ENCODE measurements around the gene IGSF9.

- TF ChIP-seq FOXK2 (IDR thresholded peaks at IDR 0.05) (no peak), HDGF (IDR thresholded peaks at IDR 0.05; ENCODE audit: borderline replicate concordance) (no peak), BHLHE40 (IDR thresholded peaks at IDR 0.05; ENCODE audit: borderline replicate concordance) (no peak), SUZ12 (IDR thresholded peaks at IDR 0.05) (no peak), ELF4 (IDR thresholded peaks at IDR 0.05) (no peak), FOXM1 (IDR thresholded peaks at IDR 0.05; ENCODE audit: borderline replicate concordance) (no peak), ARNT (IDR thresholded peaks at IDR 0.05) (no peak), L3MBTL2 (conservative IDR thresholded peaks at IDR 0.05) (no peak), PKNOX1 (IDR thresholded peaks at IDR 0.05) (no peak)
Measured at GRCh38 chr1:159939678-159940002, 5.8 kb downstream of the IGSF9 start.
